ENCODE measurements around the gene DDX27. TPM values are rescaled to one million over a fixed set of nuclear protein-coding genes. Genes with fewer than 3 reads are reported as not detected.

The DDX27 gene
- total RNA-seq, 2 experiments from 2014 or later = 42.8 to 43.5 TPM

GRCh38 chr20:49233226-49233625, 14.0 kb downstream of the DDX27 start:
- intact Hi-C loops (cut with micrococcal nuclease) = no loop called here
- H3K4me3 Mint-ChIP-seq = no peak overlapping the region
- no peaks in the 10 kb centered on the region for H3K27me3 Mint-ChIP-seq
- H3K27ac Mint-ChIP-seq = no peak overlapping the region
- H3K4me1 Mint-ChIP-seq (ENCODE audit: low read depth) = no peaks in the 10 kb centered on the region
- H3K9me3 Mint-ChIP-seq = no peaks in the 10 kb centered on the region
- DNase-seq = no peak
- peaks cover 58% of the 10 kb centered on the region for H3K36me3 Mint-ChIP-seq
- ChIA-PET POLR2A (no interaction called here), CTCF (no interaction called here)

- no peaks in the 10 kb centered on the region for H3K4me1 Mint-ChIP-seq (ENCODE audit: low read depth)
- DNase-seq = no peak
- intact Hi-C loops (cut with micrococcal nuclease) = no loop called here
- ChIA-PET CTCF (interaction anchor here (0.6 kb wide), 1 partner anchor 324 kb away, joined by 3 read pairs; no protein-coding TSS in a partner anchor), POLR2A (no interaction called here)
- peaks cover 59% of the 10 kb centered on the region for H3K36me3 Mint-ChIP-seq
- no peak overlapping the region for H3K4me3 Mint-ChIP-seq
- no peaks in the 10 kb centered on the region for H3K9me3 Mint-ChIP-seq
- no peaks in the 10 kb centered on the region for H3K27me3 Mint-ChIP-seq
- no peak overlapping the region for H3K27ac Mint-ChIP-seq
Observed at GRCh38 chr20:49234831-49235230, 15.6 kb downstream of the DDX27 start.

- H3K27me3 Mint-ChIP-seq = no peaks in the 10 kb centered on the region
- intact Hi-C loops (cut with micrococcal nuclease) = no loop called here
- ChIA-PET POLR2A (interaction anchor here (0.7 kb wide), 1 partner anchor 11 kb away, joined by 4 read pairs; no protein-coding TSS in a partner anchor), CTCF (interaction anchor here (2.4 to 2.5 kb wide), 2 partner anchors 11 to 19 kb away, joined by 7 to 12 read pairs; no protein-coding TSS in a partner anchor)
- H3K9me3 Mint-ChIP-seq = no peaks in the 10 kb centered on the region
- H3K4me1 Mint-ChIP-seq (ENCODE audit: low read depth) = no peaks in the 10 kb centered on the region
- DNase-seq = no peak
- H3K4me3 Mint-ChIP-seq = no peak overlapping the region
- no peak overlapping the region for H3K27ac Mint-ChIP-seq
- peaks cover 51% of the 10 kb centered on the region for H3K36me3 Mint-ChIP-seq
Observed at GRCh38 chr20:49236301-49236700, 17.1 kb downstream of the DDX27 start.

- Mint-ChIP-seq H3K36me3 (peaks cover 56% of the 10 kb centered on the region), H3K4me1 (ENCODE audit: low read depth) (no peaks in the 10 kb centered on the region), H3K27me3 (no peaks in the 10 kb centered on the region), H3K9me3 (no peaks in the 10 kb centered on the region), H3K27ac (no peak overlapping the region), H3K4me3 (no peak overlapping the region)
- ChIA-PET CTCF (interaction anchor here (2.4 to 2.5 kb wide), 2 partner anchors 10 to 20 kb away, joined by 7 to 12 read pairs; no protein-coding TSS in a partner anchor), POLR2A (interaction anchor here (1.8 kb wide), 1 partner anchor 19 kb away, joined by 4 read pairs; no protein-coding TSS in a partner anchor)
- intact Hi-C loops (cut with micrococcal nuclease) = no loop called here
- no peak for DNase-seq
Observed at GRCh38 chr20:49237531-49237930, 18.3 kb downstream of the DDX27 start.

- peak overlapping the region; percentile 30 for H3K27ac Mint-ChIP-seq
- peaks cover 2% of the 10 kb centered on the region for H3K4me1 Mint-ChIP-seq (ENCODE audit: low read depth)
- H3K4me3 Mint-ChIP-seq = no peak overlapping the region
- H3K36me3 Mint-ChIP-seq = peaks cover 55% of the 10 kb centered on the region
- DNase-seq = peak; percentile 25
- no peaks in the 10 kb centered on the region for H3K27me3 Mint-ChIP-seq
- POLR2A ChIA-PET = interaction anchor here (0.7 to 0.9 kb wide), 2 partner anchors 14 to 35 kb away, joined by 3 read pairs; no protein-coding TSS in a partner anchor
- CTCF ChIA-PET = interaction anchor here (0.6 to 2.9 kb wide), 21 partner anchors 9 to 662 kb away, joined by 3 to 12 read pairs (median 4); no protein-coding TSS in a partner anchor
- intact Hi-C loops (cut with micrococcal nuclease) = loop anchor here (1.0 kb wide), 1 partner anchor 77 kb away; no protein-coding TSS in a partner anchor
- H3K9me3 Mint-ChIP-seq = no peaks in the 10 kb centered on the region
Observed at GRCh38 chr20:49245921-49246740, 26.9 kb downstream of the DDX27 start.

- POLR2A ChIA-PET = interaction anchor here (0.6 kb wide), 1 partner anchor 11 kb away, joined by 4 read pairs; no protein-coding TSS in a partner anchor
- H3K27ac Mint-ChIP-seq = peak overlapping the region; percentile 58
- intact Hi-C loops (cut with micrococcal nuclease) = no loop called here
Observed at GRCh38 chr20:49247169-49247723, 28.0 kb downstream of the DDX27 start.

GRCh38 chr20:49247792-49248191, 28.6 kb downstream of the DDX27 start:
- Mint-ChIP-seq H3K27ac (peak overlapping the region; percentile 58), H3K36me3 (peaks cover 58% of the 10 kb centered on the region), H3K9me3 (no peaks in the 10 kb centered on the region), H3K4me3 (no peak overlapping the region), H3K27me3 (no peaks in the 10 kb centered on the region), H3K4me1 (ENCODE audit: low read depth) (peaks cover 2% of the 10 kb centered on the region)
- ChIA-PET CTCF (interaction anchor here (0.5 to 2.9 kb wide), 8 partner anchors 11 to 115 kb away, joined by 3 to 12 read pairs (median 4); no protein-coding TSS in a partner anchor), POLR2A (interaction anchor here (0.6 kb wide), 1 partner anchor 12 kb away, joined by 4 read pairs; no protein-coding TSS in a partner anchor)
- intact Hi-C loops (cut with micrococcal nuclease) = no loop called here
- no peak for DNase-seq

More at GRCh38 chr20:49247169-49247723, 28.0 kb downstream of the DDX27 start:
- Mint-ChIP-seq H3K9me3 (no peaks in the 10 kb centered on the region), H3K4me3 (no peak overlapping the region), H3K36me3 (peaks cover 55% of the 10 kb centered on the region), H3K4me1 (ENCODE audit: low read depth) (peaks cover 2% of the 10 kb centered on the region), H3K27me3 (no peaks in the 10 kb centered on the region)
- no peak for DNase-seq
- CTCF ChIA-PET = interaction anchor here (0.5 to 2.9 kb wide), 11 partner anchors 8 to 115 kb away, joined by 3 to 12 read pairs (median 3); no protein-coding TSS in a partner anchor

GRCh38 chr20:49248301-49248700, 29.1 kb downstream of the DDX27 start:
- DNase-seq = no peak
- Mint-ChIP-seq H3K4me3 (no peak overlapping the region), H3K4me1 (ENCODE audit: low read depth) (peaks cover 2% of the 10 kb centered on the region), H3K27me3 (no peaks in the 10 kb centered on the region), H3K36me3 (peaks cover 60% of the 10 kb centered on the region), H3K9me3 (no peaks in the 10 kb centered on the region), H3K27ac (peak overlapping the region; percentile 58)
- intact Hi-C loops (cut with micrococcal nuclease) = no loop called here
- CTCF ChIA-PET = interaction anchor here (1.8 to 2.9 kb wide), 3 partner anchors 11 to 116 kb away, joined by 4 to 12 read pairs (median 11); no protein-coding TSS in a partner anchor
- POLR2A ChIA-PET = no interaction called here

GRCh38 chr20:49248879-49249665, 29.9 kb downstream of the DDX27 start:
- Mint-ChIP-seq H3K27ac (peak overlapping the region; percentile 13), H3K9me3 (no peaks in the 10 kb centered on the region), H3K4me1 (ENCODE audit: low read depth) (peaks cover 2% of the 10 kb centered on the region), H3K4me3 (no peak overlapping the region), H3K27me3 (no peaks in the 10 kb centered on the region), H3K36me3 (peaks cover 57% of the 10 kb centered on the region)
- DNase-seq = no peak
- ChIA-PET CTCF (no interaction called here), POLR2A (interaction anchor here (0.6 to 0.9 kb wide), 2 partner anchors 32 to 163 kb away, joined by 3 read pairs; no protein-coding TSS in a partner anchor)
- intact Hi-C loops (cut with micrococcal nuclease) = no loop called here

GRCh38 chr20:49252556-49253350, 33.5 kb downstream of the DDX27 start:
- Mint-ChIP-seq H3K4me3 (no peak overlapping the region), H3K27me3 (no peaks in the 10 kb centered on the region), H3K4me1 (ENCODE audit: low read depth) (peaks cover 4% of the 10 kb centered on the region), H3K9me3 (no peaks in the 10 kb centered on the region), H3K36me3 (peaks cover 69% of the 10 kb centered on the region), H3K27ac (no peak overlapping the region)
- ChIA-PET POLR2A (interaction anchor here (0.7 kb wide), 1 partner anchor 87 kb away, joined by 3 read pairs; no protein-coding TSS in a partner anchor), CTCF (interaction anchor here (1.3 to 1.8 kb wide), 2 partner anchors 9 to 35 kb away, joined by 4 to 6 read pairs; no protein-coding TSS in a partner anchor)
- DNase-seq = no peak
- intact Hi-C loops (cut with micrococcal nuclease) = no loop called here

- Mint-ChIP-seq H3K9me3 (no peaks in the 10 kb centered on the region), H3K4me3 (no peak overlapping the region), H3K27ac (no peak overlapping the region), H3K4me1 (ENCODE audit: low read depth) (peaks cover 20% of the 10 kb centered on the region), H3K36me3 (peaks cover 67% of the 10 kb centered on the region), H3K27me3 (no peaks in the 10 kb centered on the region)
- DNase-seq = no peak
- intact Hi-C loops (cut with micrococcal nuclease) = no loop called here
- ChIA-PET CTCF (no interaction called here), POLR2A (no interaction called here)
Observed at GRCh38 chr20:49256261-49256660, 37.0 kb downstream of the DDX27 start.

Data from activated CD4-positive, alpha-beta memory T cell treated with anti-CD3 and anti-CD28 coated beads for 36 hours (primary cell).